ENCODE results near the gene DMD.

DNA sequence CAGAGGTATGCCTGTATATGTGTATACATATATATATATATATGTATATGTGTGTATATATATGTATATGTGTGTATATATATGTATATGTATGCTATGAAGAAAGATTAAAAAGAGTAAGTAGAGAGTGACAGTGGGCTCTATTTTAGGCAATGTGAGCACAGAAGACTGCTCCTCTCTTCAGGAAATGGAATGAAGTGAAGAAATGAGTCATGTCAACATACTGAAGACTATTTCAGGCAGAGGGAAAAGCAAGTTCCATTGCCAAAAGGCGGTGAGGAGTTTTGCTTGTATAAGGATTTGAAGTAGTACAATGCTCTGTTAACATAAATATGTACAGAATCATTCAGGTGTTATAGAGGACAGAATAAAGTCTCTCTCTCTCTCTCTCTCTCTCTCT, 1366.3 kb downstream of the DMD start:
- TF ChIP-seq EZH2 (IDR thresholded peaks at IDR 0.05) (no peak), CTCF (IDR thresholded peaks at IDR 0.05) (no peak)

Measured in neural progenitor cell (in vitro differentiated cells).